NCI-H146 (cell line): ENCODE results near the gene RBL1.
"Not testable (repeated sequence)": the region's sequence is repeated elsewhere in the genome, so short reads cannot be mapped to it uniquely, and the experiment has no call there.

Experiments
- DNase-seq: peaks from one replicate; lab custom pipeline; 2025; lab: John Stamatoyannopoulos, UW

The RBL1 gene

GRCh38 chr20:37072293-37073196, 23.3 kb downstream of the RBL1 start:
- DNase-seq = no peak

- DNase-seq = no peak
Observed at GRCh38 chr20:37071481-37071911, 24.3 kb downstream of the RBL1 start.

GRCh38 chr20:37069563-37069962, 26.2 kb downstream of the RBL1 start:
- DNase-seq = not testable (repeated sequence)

DNA sequence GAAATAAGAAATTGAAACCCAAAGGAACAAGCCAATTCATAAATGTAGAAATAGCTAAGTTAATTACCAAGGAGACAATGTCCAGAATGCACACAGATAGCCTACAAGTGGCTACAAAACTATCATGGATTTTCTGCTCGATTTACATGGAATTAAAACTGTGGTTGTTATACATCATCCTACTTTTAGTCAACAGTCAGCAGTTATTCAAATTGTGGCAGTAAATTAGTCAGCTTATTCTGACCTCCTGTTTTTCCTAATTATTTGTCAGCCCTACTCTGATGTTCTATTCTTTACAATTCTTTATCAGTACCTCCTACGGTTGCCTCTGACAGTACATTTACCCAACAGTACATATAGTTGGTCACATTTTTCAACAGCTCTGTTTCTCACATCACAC, 29.6 kb downstream of the RBL1 start:
- DNase-seq = no peak

GRCh38 chr20:37055276-37055675, 40.5 kb downstream of the RBL1 start:
- no peak for DNase-seq

DNA sequence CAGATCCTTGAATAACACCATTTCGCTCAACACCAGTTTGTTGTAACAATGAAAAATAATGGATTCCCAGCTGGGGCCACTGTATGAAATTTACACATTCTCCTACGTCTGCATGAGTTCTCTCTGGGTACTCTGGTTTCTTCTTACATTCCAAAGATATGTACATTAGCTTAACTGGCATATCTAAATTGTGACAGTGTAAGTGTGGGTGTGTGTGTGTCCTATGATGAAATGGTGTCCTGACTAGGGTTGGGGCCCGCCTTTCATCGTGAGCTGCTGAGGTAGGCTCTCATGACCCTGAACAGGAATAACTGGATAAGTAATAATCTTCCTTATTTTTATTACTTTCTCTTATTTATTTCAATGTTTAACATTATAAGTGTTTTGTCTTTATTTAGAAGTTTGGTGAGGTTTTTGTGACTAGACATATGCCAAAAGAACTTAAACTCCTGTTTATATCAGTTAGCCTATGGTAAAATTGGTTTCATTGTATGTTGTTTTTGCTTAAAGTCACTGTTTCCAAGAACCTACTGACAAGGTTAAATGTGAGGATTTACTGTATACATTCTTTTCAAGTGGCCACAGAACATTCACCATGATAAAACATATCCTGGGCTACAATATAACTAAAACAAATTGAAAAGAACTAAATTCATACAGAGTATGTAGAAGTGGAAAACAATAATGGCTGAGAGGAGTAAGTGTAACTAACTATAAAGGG, 42.4 kb downstream of the RBL1 start:
- DNase-seq = no peak

DNA sequence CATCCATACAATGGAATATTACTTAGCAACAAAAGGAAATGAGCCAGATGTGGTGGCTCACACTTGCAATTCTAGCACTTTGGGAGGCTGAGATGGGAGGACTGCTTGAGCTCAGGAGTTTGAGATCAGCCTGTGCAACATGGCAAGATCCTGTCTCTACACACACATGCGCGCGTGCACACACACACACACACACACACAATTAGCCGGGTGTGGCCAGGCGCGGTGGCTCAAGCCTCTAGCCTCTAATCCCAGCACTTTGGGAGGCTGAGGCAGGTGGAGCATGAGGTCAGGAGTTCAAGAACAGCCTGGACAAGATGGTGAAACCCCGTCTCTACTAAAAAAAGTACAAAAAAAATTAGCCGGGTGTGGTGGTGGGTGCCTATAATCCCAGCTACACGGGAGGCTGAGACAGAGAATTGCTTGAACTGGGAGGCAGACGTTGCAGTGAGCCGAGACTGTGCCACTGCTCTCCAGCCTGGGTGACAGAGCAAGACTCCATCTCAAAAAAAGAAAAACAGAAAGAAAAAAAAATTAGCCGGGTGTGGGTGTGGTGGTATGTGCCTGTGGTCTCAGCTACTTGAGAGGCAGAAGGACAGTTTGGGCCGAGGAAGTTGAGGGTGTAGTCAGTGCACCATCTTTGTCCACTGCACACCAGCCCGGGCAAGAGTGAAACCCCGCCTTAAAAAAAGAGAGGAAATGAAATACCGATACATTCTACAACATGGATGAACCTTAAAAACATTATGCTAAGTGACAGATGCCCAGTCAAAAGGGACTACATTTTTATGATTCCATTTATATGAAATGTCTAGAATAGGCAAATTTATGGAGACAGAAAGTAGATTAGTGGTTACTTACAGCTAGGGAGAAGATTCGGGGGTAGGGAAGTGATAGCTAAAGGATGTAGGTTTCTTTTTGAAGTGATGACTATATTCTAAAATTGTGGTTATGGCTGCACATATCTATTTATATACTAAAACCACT, 52.5 kb downstream of the RBL1 start:
- no peak for DNase-seq

- DNase-seq = not testable (repeated sequence)
Observed at GRCh38 chr20:37039366-37039765, 56.4 kb downstream of the RBL1 start.

GRCh38 chr20:37032077-37032476, 63.7 kb downstream of the RBL1 start:
- no peak for DNase-seq

- no peak for DNase-seq
Observed at GRCh38 chr20:37020636-37021035, 75.2 kb downstream of the RBL1 start.

GRCh38 chr20:37012631-37013030, 83.2 kb downstream of the RBL1 start:
- not testable (repeated sequence) for DNase-seq

- not testable (repeated sequence) for DNase-seq
Observed at GRCh38 chr20:37011858-37012257, 83.9 kb downstream of the RBL1 start.

- DNase-seq = no peak
Observed at GRCh38 chr20:37011147-37011546, 84.7 kb downstream of the RBL1 start.

DNA sequence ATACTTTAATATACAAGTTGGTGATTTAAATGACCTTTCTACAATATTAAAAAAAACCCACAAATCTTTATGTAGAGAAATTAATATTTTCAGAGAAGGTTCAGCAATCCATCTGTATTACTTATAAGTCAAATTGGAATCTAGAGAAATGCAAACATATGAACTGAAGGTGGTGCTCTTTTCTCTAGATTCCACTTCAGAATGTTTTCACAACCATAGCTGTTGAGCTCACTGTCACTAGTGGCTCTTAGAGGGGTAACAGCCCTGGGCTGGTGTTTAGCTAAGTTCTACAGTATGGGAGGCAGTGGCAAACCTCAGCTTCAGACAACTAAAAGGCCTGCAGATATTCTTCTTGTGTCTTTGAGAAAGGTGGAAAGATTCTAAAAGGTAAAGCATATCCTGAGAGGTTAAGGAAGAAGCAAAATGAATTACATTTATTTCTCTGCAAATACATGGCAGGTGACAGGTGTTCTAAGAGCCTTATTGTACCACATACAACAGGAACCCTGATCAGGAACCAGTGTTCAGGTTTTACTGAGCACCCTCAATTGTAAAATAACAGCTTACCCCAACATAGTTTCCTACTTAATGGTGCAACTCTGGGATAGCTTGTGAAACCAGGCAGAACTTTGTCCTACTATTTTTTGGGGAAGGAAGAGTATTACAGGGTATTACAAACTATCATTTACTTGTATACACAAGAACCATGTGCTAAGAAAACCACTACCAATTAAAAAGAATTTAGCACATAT, 87.7 kb downstream of the RBL1 start:
- DNase-seq = no peak

GRCh38 chr20:37005062-37005942, 90.5 kb downstream of the RBL1 start:
- DNase-seq = not testable (repeated sequence)

DNA sequence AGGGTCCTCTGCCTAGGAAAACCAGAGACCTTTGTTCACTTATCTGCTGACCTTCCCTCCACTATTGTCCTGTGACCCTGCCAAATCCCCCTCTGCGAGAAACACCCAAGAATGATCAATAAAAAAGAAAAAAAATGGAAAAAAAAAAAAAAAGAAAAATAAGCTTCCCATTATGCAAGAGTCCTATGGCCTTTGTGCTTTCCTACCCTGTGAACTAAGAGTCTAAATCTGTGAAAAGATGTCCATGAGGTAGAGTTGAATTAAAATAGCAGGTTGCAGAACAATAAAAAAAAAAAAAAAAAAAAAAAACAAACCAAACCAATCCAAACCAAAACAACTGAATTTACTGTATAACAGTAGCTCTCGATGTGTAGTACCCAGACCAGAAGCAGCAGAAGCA, 94.2 kb downstream of the RBL1 start:
- not testable (repeated sequence) for DNase-seq

GRCh38 chr20:37000171-37000570, 95.6 kb downstream of the RBL1 start:
- DNase-seq = not testable (repeated sequence)

DNA sequence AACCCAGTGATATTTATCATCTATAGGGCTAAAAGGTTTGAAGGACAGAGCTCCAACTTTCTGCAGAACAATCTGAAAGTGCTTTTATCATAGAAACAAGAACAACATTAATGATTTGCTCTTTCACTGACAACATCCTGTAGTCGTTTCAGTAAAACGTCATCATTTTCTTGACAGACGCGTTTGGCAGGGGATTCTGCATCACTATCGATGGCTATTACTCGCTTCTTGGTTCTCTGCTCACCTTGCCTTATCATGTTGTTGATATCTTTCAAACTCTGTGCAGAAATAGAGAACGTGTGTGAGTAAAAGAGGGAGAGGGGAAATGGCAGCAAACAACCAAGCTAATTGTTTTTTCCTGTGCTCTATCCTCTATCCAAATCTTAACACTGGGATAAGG, 97.1 kb downstream of the RBL1 start:
- no peak for DNase-seq

DNA sequence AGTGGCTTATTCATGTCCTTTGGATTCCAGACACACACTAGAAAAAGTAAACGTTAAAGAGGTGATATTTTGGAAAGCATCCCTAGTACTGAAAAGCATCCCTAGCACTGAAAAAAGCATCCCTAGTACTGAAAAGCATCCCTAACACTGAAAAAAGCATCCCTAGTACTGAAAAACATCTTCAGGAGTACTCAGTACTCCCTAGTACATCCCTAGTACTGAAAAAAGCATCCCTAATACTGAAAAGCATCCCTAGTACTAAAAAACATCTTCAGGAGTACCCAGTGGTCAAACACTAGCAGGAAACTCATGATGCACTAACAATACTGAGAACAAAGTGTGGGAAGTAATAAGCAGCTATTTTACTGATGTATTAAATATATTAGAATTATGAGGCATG, 98.7 kb downstream of the RBL1 start:
- no peak for DNase-seq

DNA sequence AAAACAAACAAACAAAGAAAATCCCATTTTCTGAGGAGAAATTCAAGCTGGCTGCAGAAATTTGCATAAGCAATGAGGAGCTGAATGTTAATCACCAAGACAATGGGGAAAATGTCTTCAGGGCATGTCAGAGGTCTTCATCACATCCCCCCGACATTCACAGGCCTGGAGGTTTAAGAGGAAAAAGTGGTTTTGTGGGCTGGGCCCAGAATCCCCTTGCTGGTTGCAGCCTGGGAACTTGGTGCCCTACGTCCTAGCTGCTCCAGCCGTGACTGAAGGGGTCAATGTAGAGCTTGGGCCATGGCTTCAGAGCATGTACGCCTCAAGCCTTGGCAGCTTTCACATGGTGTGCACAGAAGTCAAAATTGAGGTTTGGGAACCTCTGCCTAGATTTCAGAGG, 101.6 kb downstream of the RBL1 start:
- DNase-seq = not testable (repeated sequence)
